Measurements from ENCODE around the gene TYRP1.

The TYRP1 gene

DNA sequence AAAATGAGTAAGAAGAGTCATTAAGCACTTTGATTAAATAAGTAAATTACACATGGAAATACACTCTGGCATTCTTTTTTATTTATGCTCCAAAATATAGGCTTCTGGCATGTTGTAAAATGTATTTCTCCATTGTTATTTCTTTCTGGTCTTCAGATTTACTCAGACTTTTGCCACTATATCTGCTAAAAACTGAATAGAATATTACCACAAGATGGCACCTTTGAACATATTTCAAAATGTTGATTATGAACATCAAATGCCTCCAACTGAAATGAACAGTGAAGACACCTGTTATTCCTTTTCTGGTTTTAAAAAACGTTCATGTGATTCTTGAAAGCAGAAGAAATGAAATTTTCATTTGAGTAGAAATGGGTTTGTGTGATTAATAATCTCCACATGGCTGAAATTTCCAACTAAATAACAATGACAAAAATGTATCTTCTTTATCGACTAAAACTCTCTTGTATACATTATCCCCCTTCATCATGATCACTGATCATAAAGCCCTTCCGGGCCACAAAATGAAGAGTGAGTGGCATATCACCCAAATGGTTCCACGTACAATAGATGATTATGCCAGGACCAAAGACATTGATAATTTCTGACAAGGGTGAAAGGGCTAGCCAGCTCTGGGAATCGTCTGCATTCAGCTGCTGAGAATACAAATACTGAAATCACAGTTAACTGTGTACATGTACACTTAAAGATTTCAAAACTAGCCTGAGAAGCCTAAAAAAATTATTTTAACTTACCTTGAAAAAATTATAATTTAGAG is 23.8 kb downstream of the TYRP1 start:
- H3K9me2 ChIP-seq (replicated peaks; ENCODE audit: control insufficient read depth, low read length), result no peaks in the 10 kb centered on the region
- H3K27me3 ChIP-seq (ENCODE audit: control insufficient read depth, low read length), result no peaks in the 10 kb centered on the region
- no peaks in the 10 kb centered on the region for H3K4me1 ChIP-seq (ENCODE audit: control insufficient read depth, low read length)
- no peaks in the 10 kb centered on the region for H3F3A ChIP-seq (ENCODE audit: control insufficient read depth, insufficient read depth)
- H3K36me3 ChIP-seq (ENCODE audit: control insufficient read depth, low read length), result no peaks in the 10 kb centered on the region
- H4K20me1 ChIP-seq (ENCODE audit: control insufficient read depth, insufficient read depth, low read depth, low read length), result no peaks in the 10 kb centered on the region
- no peaks in the 10 kb centered on the region for H3K79me2 ChIP-seq (ENCODE audit: control insufficient read depth, low read length)
- H3K9me3 ChIP-seq (ENCODE audit: control insufficient read depth, insufficient read depth, low read length), result no peaks in the 10 kb centered on the region
- H3K27ac ChIP-seq (ENCODE audit: low read depth, low read length), result no peak overlapping the region
- no peak overlapping the region for H3K4me3 ChIP-seq (ENCODE audit: low read length)
- TF ChIP-seq, protein P1, sequence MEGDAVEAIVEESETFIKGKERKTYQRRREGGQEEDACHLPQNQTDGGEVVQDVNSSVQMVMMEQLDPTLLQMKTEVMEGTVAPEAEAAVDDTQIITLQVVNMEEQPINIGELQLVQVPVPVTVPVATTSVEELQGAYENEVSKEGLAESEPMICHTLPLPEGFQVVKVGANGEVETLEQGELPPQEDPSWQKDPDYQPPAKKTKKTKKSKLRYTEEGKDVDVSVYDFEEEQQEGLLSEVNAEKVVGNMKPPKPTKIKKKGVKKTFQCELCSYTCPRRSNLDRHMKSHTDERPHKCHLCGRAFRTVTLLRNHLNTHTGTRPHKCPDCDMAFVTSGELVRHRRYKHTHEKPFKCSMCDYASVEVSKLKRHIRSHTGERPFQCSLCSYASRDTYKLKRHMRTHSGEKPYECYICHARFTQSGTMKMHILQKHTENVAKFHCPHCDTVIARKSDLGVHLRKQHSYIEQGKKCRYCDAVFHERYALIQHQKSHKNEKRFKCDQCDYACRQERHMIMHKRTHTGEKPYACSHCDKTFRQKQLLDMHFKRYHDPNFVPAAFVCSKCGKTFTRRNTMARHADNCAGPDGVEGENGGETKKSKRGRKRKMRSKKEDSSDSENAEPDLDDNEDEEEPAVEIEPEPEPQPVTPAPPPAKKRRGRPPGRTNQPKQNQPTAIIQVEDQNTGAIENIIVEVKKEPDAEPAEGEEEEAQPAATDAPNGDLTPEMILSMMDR (IDR thresholded peaks at IDR 0.05; ENCODE audit: low read depth, low read length, poor library complexity, severe bottlenecking), result peak; percentile 13
- no peak for TF ChIP-seq EZH2phosphoT487 (IDR thresholded peaks at IDR 0.05; ENCODE audit: borderline replicate concordance, low read length)
- no peak overlapping the region for H3K4me2 ChIP-seq (ENCODE audit: low read length)

DNA sequence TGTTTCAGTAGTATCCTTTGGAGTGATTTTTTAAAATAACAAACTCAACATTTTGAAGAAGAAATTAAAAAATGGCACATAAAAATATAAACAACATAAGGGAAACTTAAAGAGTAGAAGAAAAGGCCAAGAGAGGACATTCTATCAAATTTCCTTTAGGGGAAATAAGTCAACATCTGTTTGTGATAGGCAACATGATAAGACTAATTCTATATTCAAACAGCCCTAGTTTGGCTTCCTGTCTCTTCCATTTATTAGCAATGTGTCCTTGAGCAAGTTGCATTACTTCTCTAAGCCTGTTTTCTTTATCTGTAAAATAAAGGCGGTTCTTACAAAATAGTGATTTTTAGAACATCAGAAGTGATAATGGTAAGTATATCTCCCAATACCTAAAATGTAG is 24.7 kb downstream of the TYRP1 start:
- H3K79me2 ChIP-seq (ENCODE audit: control insufficient read depth, low read length), result no peaks in the 10 kb centered on the region
- no peaks in the 10 kb centered on the region for H3K9me3 ChIP-seq (ENCODE audit: control insufficient read depth, insufficient read depth, low read length)
- no peak overlapping the region for H3K4me2 ChIP-seq (ENCODE audit: low read length)
- no peak overlapping the region for H3K4me3 ChIP-seq (ENCODE audit: low read length)
- TF ChIP-seq, protein P1 (IDR thresholded peaks at IDR 0.05; ENCODE audit: low read depth, low read length, poor library complexity, severe bottlenecking), result no peak
- no peak for TF ChIP-seq EZH2phosphoT487 (IDR thresholded peaks at IDR 0.05; ENCODE audit: borderline replicate concordance, low read length)
- no peaks in the 10 kb centered on the region for H3K36me3 ChIP-seq (ENCODE audit: control insufficient read depth, low read length)
- H3K4me1 ChIP-seq (ENCODE audit: control insufficient read depth, low read length), result no peaks in the 10 kb centered on the region
- H3F3A ChIP-seq (ENCODE audit: control insufficient read depth, insufficient read depth), result no peaks in the 10 kb centered on the region
- no peak overlapping the region for H3K27ac ChIP-seq (ENCODE audit: low read depth, low read length)
- H3K27me3 ChIP-seq (ENCODE audit: control insufficient read depth, low read length), result no peaks in the 10 kb centered on the region
- H4K20me1 ChIP-seq (ENCODE audit: control insufficient read depth, insufficient read depth, low read depth, low read length), result no peaks in the 10 kb centered on the region
- H3K9me2 ChIP-seq (replicated peaks; ENCODE audit: control insufficient read depth, low read length), result no peaks in the 10 kb centered on the region

DNA sequence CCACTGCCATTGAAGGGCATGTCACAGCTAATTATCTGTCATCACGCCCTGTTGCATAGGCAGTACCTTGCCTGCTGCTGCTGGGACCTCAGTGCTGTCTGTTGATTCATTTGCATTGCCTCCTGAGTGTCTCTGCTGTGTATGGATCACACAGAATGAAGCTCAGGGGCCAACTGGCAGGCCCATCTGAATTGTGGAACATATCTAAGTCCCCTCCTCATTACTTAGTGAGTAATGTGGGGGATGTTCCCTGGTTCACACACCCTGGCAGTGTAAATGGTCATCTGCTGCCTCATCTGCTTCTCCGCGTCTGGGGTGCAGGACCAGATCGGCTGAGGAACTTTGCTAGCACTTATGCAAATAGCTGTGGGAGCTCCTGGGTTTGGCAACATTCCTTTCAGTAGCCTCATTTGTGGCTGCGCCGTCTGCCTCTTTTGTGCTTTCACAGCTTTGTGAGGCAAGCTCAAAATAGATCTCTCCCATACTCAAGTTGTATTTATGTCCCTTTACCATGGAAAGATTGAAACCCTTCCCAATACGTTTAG is 25.4 kb downstream of the TYRP1 start:
- Histone ChIP-seq H3K27ac (ENCODE audit: low read depth, low read length) (no peak overlapping the region), H3K4me3 (ENCODE audit: low read length) (no peak overlapping the region), H3K79me2 (ENCODE audit: control insufficient read depth, low read length) (no peaks in the 10 kb centered on the region), H3K9me2 (replicated peaks; ENCODE audit: control insufficient read depth, low read length) (no peaks in the 10 kb centered on the region), H3K9me3 (ENCODE audit: control insufficient read depth, insufficient read depth, low read length) (no peaks in the 10 kb centered on the region), H3K36me3 (ENCODE audit: control insufficient read depth, low read length) (no peaks in the 10 kb centered on the region), H3K4me2 (ENCODE audit: low read length) (no peak overlapping the region), H4K20me1 (ENCODE audit: control insufficient read depth, insufficient read depth, low read depth, low read length) (no peaks in the 10 kb centered on the region), H3K4me1 (ENCODE audit: control insufficient read depth, low read length) (no peaks in the 10 kb centered on the region), H3F3A (ENCODE audit: control insufficient read depth, insufficient read depth) (no peaks in the 10 kb centered on the region), H3K27me3 (ENCODE audit: control insufficient read depth, low read length) (no peaks in the 10 kb centered on the region)
- TF ChIP-seq, protein P1 (IDR thresholded peaks at IDR 0.05; ENCODE audit: low read depth, low read length, poor library complexity, severe bottlenecking), result no peak
- TF ChIP-seq EZH2phosphoT487 (IDR thresholded peaks at IDR 0.05; ENCODE audit: borderline replicate concordance, low read length), result no peak
